Astrocyte (in vitro differentiated cells and primary cell): ENCODE results near the gene ETV4.

Experiments
- CTCF ChIP-seq: IDR thresholded peaks from 2 replicates; pipeline ENCODE4 v1.5.1; 2011; ENCODE audit warnings: low read depth, mild to moderate bottlenecking, inconsistent platforms, low read length, moderate library complexity; ENCODE audit not compliant: insufficient read depth
- EZH2 ChIP-seq: IDR thresholded peaks from 2 replicates; pipeline ENCODE4 v1.6.1; 2012; ENCODE audit warnings: mild to moderate bottlenecking, low read length, inconsistent platforms; ENCODE audit not compliant: insufficient read depth

- TF ChIP-seq CTCF: no peak
- TF ChIP-seq EZH2: no peak
Observed at GRCh38 chr17:43556292-43556691, 10.2 kb upstream of the ETV4 start.
